Astrocyte (in vitro differentiated cells and primary cell): ENCODE results near the gene MAOB. TPM values are rescaled to one million over a fixed set of nuclear protein-coding genes. Genes with fewer than 3 reads are reported as not detected.

ENCODE experiments used
- DNase-seq: peaks from one replicate; pipeline ENCODE4 v3.0.0-alpha.2; 2010; ENCODE audit warnings: low read depth
- FAIRE-seq: peaks from 2 replicates; lab custom pipeline; 2011; peaks lifted over from hg19 to GRCh38; lab: Jason Lieb, UNC
- H2AFZ ChIP-seq: 2 replicates; pipeline ENCODE4 v1.6.0; 2012; ENCODE audit warnings: low read depth, low read length, inconsistent platforms
- H3K27ac ChIP-seq: 2 replicates; pipeline ENCODE4 v1.5.1; 2011; ENCODE audit warnings: low read depth, low read length, inconsistent platforms
- H3K27me3 ChIP-seq: 2 replicates; pipeline ENCODE4 v1.6.0; 2011; ENCODE audit warnings: low read length, inconsistent platforms; ENCODE audit not compliant: insufficient read depth
- H3K36me3 ChIP-seq: 2 replicates; pipeline ENCODE4 v1.5.1; 2011; ENCODE audit warnings: low read length, inconsistent platforms; ENCODE audit not compliant: insufficient read depth
- H3K4me1 ChIP-seq: 2 replicates; pipeline ENCODE4 v1.5.1; 2011; ENCODE audit warnings: low read length, inconsistent platforms; ENCODE audit not compliant: insufficient read depth
- H3K4me2 ChIP-seq: 2 replicates; pipeline ENCODE4 v1.6.0; 2012; ENCODE audit warnings: low read length, inconsistent platforms
- H3K4me3 ChIP-seq: 2 replicates; pipeline ENCODE4 v1.5.1; 2011; ENCODE audit warnings: low read depth, mild to moderate bottlenecking, low read length, inconsistent platforms; ENCODE audit not compliant: insufficient read depth
- H3K79me2 ChIP-seq: 2 replicates; pipeline ENCODE4 v1.6.0; 2012; ENCODE audit warnings: mild to moderate bottlenecking, low read length, inconsistent platforms; ENCODE audit not compliant: insufficient read depth
- H3K9ac ChIP-seq: 2 replicates; pipeline ENCODE4 v1.6.0; 2012; ENCODE audit warnings: mild to moderate bottlenecking, low read length, inconsistent platforms
- H3K9me3 ChIP-seq: 2 replicates; pipeline ENCODE4 v1.5.1; 2012; ENCODE audit warnings: low read depth, mild to moderate bottlenecking, low read length, inconsistent platforms; ENCODE audit not compliant: insufficient read depth
- H4K20me1 ChIP-seq: 2 replicates; pipeline ENCODE4 v1.6.0; 2012; ENCODE audit warnings: low read length, inconsistent platforms; ENCODE audit not compliant: insufficient read depth
- H3K27ac Mint-ChIP-seq: one replicate; pipeline ENCODE4 v1.8.0; 2021; ENCODE audit warnings: mild to moderate bottlenecking, mixed read lengths; ENCODE audit not compliant: unreplicated experiment
- H3K27me3 Mint-ChIP-seq: one replicate; pipeline ENCODE4 v1.8.0; 2021; ENCODE audit warnings: low read depth, mixed read lengths; ENCODE audit not compliant: unreplicated experiment
- H3K36me3 Mint-ChIP-seq: one replicate; pipeline ENCODE4 v1.8.0; 2021; ENCODE audit warnings: low read depth, mixed read lengths; ENCODE audit not compliant: unreplicated experiment
- H3K4me1 Mint-ChIP-seq: one replicate; pipeline ENCODE4 v1.8.0; 2021; ENCODE audit warnings: low read depth, mixed read lengths; ENCODE audit not compliant: unreplicated experiment
- H3K4me3 Mint-ChIP-seq: one replicate; pipeline ENCODE4 v1.8.0; 2021; ENCODE audit warnings: mild to moderate bottlenecking, moderate library complexity, mixed read lengths; ENCODE audit not compliant: unreplicated experiment
- H3K9me3 Mint-ChIP-seq: one replicate; pipeline ENCODE4 v1.8.0; 2021; ENCODE audit warnings: mild to moderate bottlenecking, mixed read lengths; ENCODE audit not compliant: unreplicated experiment
- CTCF ChIP-seq: IDR thresholded peaks from 2 replicates; pipeline ENCODE4 v1.5.1; 2011; ENCODE audit warnings: low read depth, mild to moderate bottlenecking, inconsistent platforms, low read length, moderate library complexity; ENCODE audit not compliant: insufficient read depth
- EZH2 ChIP-seq: IDR thresholded peaks from 2 replicates; pipeline ENCODE4 v1.6.1; 2012; ENCODE audit warnings: mild to moderate bottlenecking, low read length, inconsistent platforms; ENCODE audit not compliant: insufficient read depth
- total RNA-seq: library from RNA; stranded (reverse); gene quantifications from 2 replicates; pipeline ENCODE4 v1.2.1, GENCODE V29; 2021

Gene MAOB
- total RNA-seq, 1 donor from 2014 or later = 0.20 TPM

- Mint-ChIP-seq H3K27me3 (no peaks in the 10 kb centered on the region), H3K4me1 (no peaks in the 10 kb centered on the region), H3K9me3 (no peaks in the 10 kb centered on the region), H3K36me3 (no peaks in the 10 kb centered on the region), H3K27ac (no peak overlapping the region), H3K4me3 (no peak overlapping the region)
- Histone ChIP-seq H3K9ac (no peak overlapping the region), H4K20me1 (no peaks in the 10 kb centered on the region), H3K27ac (no peak overlapping the region), H3K4me3 (no peak overlapping the region), H3K36me3 (no peaks in the 10 kb centered on the region), H3K4me1 (no peaks in the 10 kb centered on the region), H3K79me2 (no peaks in the 10 kb centered on the region), H3K27me3 (no peaks in the 10 kb centered on the region), H3K9me3 (no peaks in the 10 kb centered on the region), H3K4me2 (no peak overlapping the region), H2AFZ (no peak overlapping the region)
- TF ChIP-seq CTCF (no peak), EZH2 (no peak)
- DNase-seq = no peak
- no peak for FAIRE-seq
Observed at GRCh38 chrX:43720082-43720481, 162.2 kb downstream of the MAOB start.

- no peak overlapping the region for H3K9ac ChIP-seq
- no peaks in the 10 kb centered on the region for H4K20me1 ChIP-seq
- H3K79me2 ChIP-seq = no peaks in the 10 kb centered on the region
- no peak overlapping the region for H3K4me3 ChIP-seq
- Mint-ChIP-seq H3K4me1 (no peaks in the 10 kb centered on the region), H3K27ac (no peak overlapping the region), H3K27me3 (no peaks in the 10 kb centered on the region), H3K9me3 (no peaks in the 10 kb centered on the region), H3K36me3 (no peaks in the 10 kb centered on the region), H3K4me3 (no peak overlapping the region)
- DNase-seq = no peak
- H3K36me3 ChIP-seq = no peaks in the 10 kb centered on the region
- H3K9me3 ChIP-seq = no peaks in the 10 kb centered on the region
- no peak overlapping the region for H2AFZ ChIP-seq
- FAIRE-seq = no peak
- no peaks in the 10 kb centered on the region for H3K4me1 ChIP-seq
- H3K4me2 ChIP-seq = no peak overlapping the region
- TF ChIP-seq EZH2 (no peak), CTCF (no peak)
- no peaks in the 10 kb centered on the region for H3K27me3 ChIP-seq
- H3K27ac ChIP-seq = no peak overlapping the region
Observed at GRCh38 chrX:43718956-43719355, 163.3 kb downstream of the MAOB start.

- H3K9me3 ChIP-seq = no peaks in the 10 kb centered on the region
- no peak overlapping the region for H3K4me3 Mint-ChIP-seq
- TF ChIP-seq CTCF (no peak), EZH2 (no peak)
- no peaks in the 10 kb centered on the region for H3K36me3 Mint-ChIP-seq
- no peak overlapping the region for H3K27ac Mint-ChIP-seq
- no peak overlapping the region for H2AFZ ChIP-seq
- FAIRE-seq (no peak), DNase-seq (no peak)
- H4K20me1 ChIP-seq = no peaks in the 10 kb centered on the region
- H3K9ac ChIP-seq = no peak overlapping the region
- no peak overlapping the region for H3K4me2 ChIP-seq
- H3K4me1 Mint-ChIP-seq = no peaks in the 10 kb centered on the region
- no peaks in the 10 kb centered on the region for H3K4me1 ChIP-seq
- no peak overlapping the region for H3K4me3 ChIP-seq
- no peak overlapping the region for H3K27ac ChIP-seq
- H3K36me3 ChIP-seq = no peaks in the 10 kb centered on the region
- H3K27me3 ChIP-seq = no peaks in the 10 kb centered on the region
- H3K27me3 Mint-ChIP-seq = no peaks in the 10 kb centered on the region
- no peaks in the 10 kb centered on the region for H3K79me2 ChIP-seq
- H3K9me3 Mint-ChIP-seq = no peaks in the 10 kb centered on the region
Observed at GRCh38 chrX:43718546-43718945, 163.7 kb downstream of the MAOB start.
